Stimulated activated CD8-positive, alpha-beta memory T cell treated with anti-CD3 and anti-CD28 coated beads, Interleukin-4, amount 100 ng/mL, for 4 hours (primary cell): ENCODE measurements around the gene PAM.
"Not testable (repeated sequence)": the region's sequence is repeated elsewhere in the genome, so short reads cannot be mapped to it uniquely, and the experiment has no call there.

Experiments
- DNase-seq, 2 donors: peaks; one replicate each; pipeline ENCODE4 v3.0.0-alpha.2; 2020; ENCODE audit warnings: low read depth in 2 of 2, low spot score in 1 of 2

PAM gene

GRCh38 chr5:103035701-103036100 is 280.6 kb downstream of the PAM start:
- DNase-seq, result no peak

- DNase-seq, result no peak
These were observed 281.5 kb downstream of the PAM start for GRCh38 chr5:103036601-103037000.

GRCh38 chr5:103037673-103038455 is 282.8 kb downstream of the PAM start:
- no peak for DNase-seq

GRCh38 chr5:103041071-103041676 is 286.1 kb downstream of the PAM start:
- DNase-seq, result no peak

- DNase-seq, result not testable (repeated sequence)
These were observed 291.6 kb downstream of the PAM start for GRCh38 chr5:103046706-103047105.

GRCh38 chr5:103057208-103058130 is 302.4 kb downstream of the PAM start:
- no peak for DNase-seq

- no peak for DNase-seq
These were observed 304.4 kb downstream of the PAM start for GRCh38 chr5:103059525-103059924.

GRCh38 chr5:103060424-103060954 is 305.4 kb downstream of the PAM start:
- no peak for DNase-seq

GRCh38 chr5:103066326-103066725 is 311.2 kb downstream of the PAM start:
- no peak for DNase-seq

GRCh38 chr5:103073500-103073899 is 318.4 kb downstream of the PAM start:
- not testable (repeated sequence) for DNase-seq

GRCh38 chr5:103075442-103075841 is 320.3 kb downstream of the PAM start:
- no peak for DNase-seq
